ENCODE data around the gene STK10. TPM values are rescaled to one million over a fixed set of nuclear protein-coding genes. Genes with fewer than 3 reads are reported as not detected.

STK10 gene
- total and polyA plus RNA-seq, 4 donors: 2.8 to 21.7 (median 7.7) TPM

DNA sequence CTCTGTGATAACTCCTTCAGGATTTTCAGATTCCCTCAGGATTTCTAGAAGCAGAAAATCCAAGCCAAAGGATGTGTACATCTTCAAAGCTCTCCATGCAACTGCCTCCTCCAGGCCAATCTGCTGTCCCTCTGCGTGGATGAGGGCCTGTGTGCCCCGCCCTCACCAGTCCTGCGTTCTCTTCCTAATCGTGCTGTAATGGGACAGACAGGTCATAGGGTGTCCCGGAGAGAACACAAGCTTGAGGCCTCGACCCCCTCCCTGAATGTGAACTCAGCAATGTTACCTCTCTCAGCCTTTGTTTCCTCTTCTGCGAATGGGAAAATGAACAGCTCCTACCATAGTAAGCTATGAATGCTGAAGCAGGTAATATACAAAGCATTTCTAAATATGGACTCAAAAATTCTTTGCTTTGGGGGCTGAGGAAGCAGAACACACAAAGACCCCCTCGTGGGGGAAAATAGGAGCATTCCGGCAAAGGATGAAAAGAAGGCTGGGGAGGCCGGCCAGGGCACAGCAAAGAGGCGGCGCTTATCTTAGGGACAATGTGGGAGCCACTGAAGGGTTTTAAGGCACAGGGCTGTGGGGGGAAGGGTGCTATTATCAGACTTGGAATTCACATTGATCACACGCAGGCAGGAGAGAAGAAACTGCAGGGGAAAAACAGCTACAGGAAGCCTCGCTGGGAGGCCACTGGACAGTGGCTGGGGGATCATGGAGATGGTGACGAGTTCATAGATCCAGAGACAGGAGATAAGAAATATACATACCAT is 124.4 kb downstream of the STK10 start:
- WGBS: 86% methylated on average over 15 of the region's 15 CpGs
- H3K36me3 ChIP-seq (ENCODE audit: control insufficient read depth in 4 of 4, insufficient read depth in 3 of 4, low read depth in 1 of 4, low read length in 3 of 4): peaks cover 0 to 9% (median 6%) of the 10 kb centered on the region in 4 donors
- H3K9me3 ChIP-seq (ENCODE audit: control insufficient read depth in 4 of 4, low read length in 3 of 4): no peaks in the 10 kb centered on the region
- TF ChIP-seq, protein P1, sequence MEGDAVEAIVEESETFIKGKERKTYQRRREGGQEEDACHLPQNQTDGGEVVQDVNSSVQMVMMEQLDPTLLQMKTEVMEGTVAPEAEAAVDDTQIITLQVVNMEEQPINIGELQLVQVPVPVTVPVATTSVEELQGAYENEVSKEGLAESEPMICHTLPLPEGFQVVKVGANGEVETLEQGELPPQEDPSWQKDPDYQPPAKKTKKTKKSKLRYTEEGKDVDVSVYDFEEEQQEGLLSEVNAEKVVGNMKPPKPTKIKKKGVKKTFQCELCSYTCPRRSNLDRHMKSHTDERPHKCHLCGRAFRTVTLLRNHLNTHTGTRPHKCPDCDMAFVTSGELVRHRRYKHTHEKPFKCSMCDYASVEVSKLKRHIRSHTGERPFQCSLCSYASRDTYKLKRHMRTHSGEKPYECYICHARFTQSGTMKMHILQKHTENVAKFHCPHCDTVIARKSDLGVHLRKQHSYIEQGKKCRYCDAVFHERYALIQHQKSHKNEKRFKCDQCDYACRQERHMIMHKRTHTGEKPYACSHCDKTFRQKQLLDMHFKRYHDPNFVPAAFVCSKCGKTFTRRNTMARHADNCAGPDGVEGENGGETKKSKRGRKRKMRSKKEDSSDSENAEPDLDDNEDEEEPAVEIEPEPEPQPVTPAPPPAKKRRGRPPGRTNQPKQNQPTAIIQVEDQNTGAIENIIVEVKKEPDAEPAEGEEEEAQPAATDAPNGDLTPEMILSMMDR (IDR thresholded peaks at IDR 0.05; ENCODE audit: low read depth, low read length, missing input control): no peak
- TF ChIP-seq, protein P2, sequence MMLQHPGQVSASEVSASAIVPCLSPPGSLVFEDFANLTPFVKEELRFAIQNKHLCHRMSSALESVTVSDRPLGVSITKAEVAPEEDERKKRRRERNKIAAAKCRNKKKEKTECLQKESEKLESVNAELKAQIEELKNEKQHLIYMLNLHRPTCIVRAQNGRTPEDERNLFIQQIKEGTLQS (IDR thresholded peaks at IDR 0.05): no peak
- TF ChIP-seq FOXA1 (IDR thresholded peaks at IDR 0.05) (no peak), SP1 (IDR thresholded peaks at IDR 0.05) (no peak), RAD21 (IDR thresholded peaks at IDR 0.05) (no peak), HNF4A (conservative IDR thresholded peaks at IDR 0.05) (no peak), EGR1 (IDR thresholded peaks at IDR 0.05; ENCODE audit: low read depth in 2 of 2) (no peak)
- TF ChIP-seq, protein P3, sequence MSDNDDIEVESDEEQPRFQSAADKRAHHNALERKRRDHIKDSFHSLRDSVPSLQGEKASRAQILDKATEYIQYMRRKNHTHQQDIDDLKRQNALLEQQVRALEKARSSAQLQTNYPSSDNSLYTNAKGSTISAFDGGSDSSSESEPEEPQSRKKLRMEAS (IDR thresholded peaks at IDR 0.05): no peak
- no peak for DNase-seq (ENCODE audit: low spot score)
- no peaks in the 10 kb centered on the region for H3K4me1 ChIP-seq (ENCODE audit: control insufficient read depth in 4 of 4, insufficient read depth in 4 of 4, low read length in 3 of 4)
- H3K4me3 ChIP-seq (ENCODE audit: low read depth in 1 of 3, low read length in 3 of 3): no peak overlapping the region
- H3K9ac ChIP-seq (ENCODE audit: low read depth in 1 of 2, low read length in 2 of 2): no peak overlapping the region
- no peak overlapping the region for H3K27ac ChIP-seq (ENCODE audit: low read depth in 1 of 2, low read length in 2 of 2)
- H3K27me3 ChIP-seq (ENCODE audit: control insufficient read depth in 4 of 4, insufficient read depth in 4 of 4, low read length in 3 of 4): no peaks in the 10 kb centered on the region

DNA sequence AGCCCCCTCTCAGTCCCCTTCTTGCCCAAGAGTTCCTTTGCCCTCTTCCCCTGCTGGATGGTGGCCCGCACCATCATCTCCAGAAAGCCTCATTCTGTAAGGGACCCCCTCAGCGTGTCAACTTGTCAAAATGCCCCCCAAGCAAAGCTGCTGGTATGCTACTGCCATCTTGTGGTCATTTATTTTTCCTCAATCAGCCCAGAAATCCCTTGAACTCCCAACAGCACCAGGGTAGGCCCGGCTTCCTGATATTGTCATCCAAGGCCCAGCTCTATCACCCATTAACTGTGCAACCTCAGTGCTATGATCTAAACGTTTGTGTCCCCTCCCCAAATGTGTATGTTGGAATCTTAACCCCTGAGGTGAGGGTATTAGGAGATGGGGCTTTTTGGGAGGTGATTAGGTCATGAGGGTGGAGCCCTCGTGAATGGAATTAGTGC is 128.3 kb downstream of the STK10 start:
- Histone ChIP-seq H3K4me3 (ENCODE audit: low read depth in 1 of 3, low read length in 3 of 3) (no peak overlapping the region), H3K9me3 (ENCODE audit: control insufficient read depth in 4 of 4, low read length in 3 of 4) (no peaks in the 10 kb centered on the region), H3K27me3 (ENCODE audit: control insufficient read depth in 4 of 4, insufficient read depth in 4 of 4, low read length in 3 of 4) (no peaks in the 10 kb centered on the region), H3K9ac (ENCODE audit: low read depth in 1 of 2, low read length in 2 of 2) (no peak overlapping the region), H3K4me1 (ENCODE audit: control insufficient read depth in 4 of 4, insufficient read depth in 4 of 4, low read length in 3 of 4) (no peaks in the 10 kb centered on the region), H3K27ac (ENCODE audit: low read depth in 1 of 2, low read length in 2 of 2) (no peak overlapping the region), H3K36me3 (ENCODE audit: control insufficient read depth in 4 of 4, insufficient read depth in 3 of 4, low read depth in 1 of 4, low read length in 3 of 4) (peaks cover 2 to 9% (median 6%) of the 10 kb centered on the region in 4 donors)
- whole genome bisulfite sequencing: 72% methylated on average over 5 of the region's 5 CpGs
- TF ChIP-seq RAD21 (IDR thresholded peaks at IDR 0.05) (peak; percentile 76 to 80), HNF4G (IDR thresholded peaks at IDR 0.05) (no peak), RXRA (IDR thresholded peaks at IDR 0.05) (no peak), YY1 (IDR thresholded peaks at IDR 0.05) (no peak), HNF4A (conservative IDR thresholded peaks at IDR 0.05) (no peak), EGR1 (IDR thresholded peaks at IDR 0.05; ENCODE audit: low read depth in 2 of 2) (no peak)
- TF ChIP-seq, protein P4, sequence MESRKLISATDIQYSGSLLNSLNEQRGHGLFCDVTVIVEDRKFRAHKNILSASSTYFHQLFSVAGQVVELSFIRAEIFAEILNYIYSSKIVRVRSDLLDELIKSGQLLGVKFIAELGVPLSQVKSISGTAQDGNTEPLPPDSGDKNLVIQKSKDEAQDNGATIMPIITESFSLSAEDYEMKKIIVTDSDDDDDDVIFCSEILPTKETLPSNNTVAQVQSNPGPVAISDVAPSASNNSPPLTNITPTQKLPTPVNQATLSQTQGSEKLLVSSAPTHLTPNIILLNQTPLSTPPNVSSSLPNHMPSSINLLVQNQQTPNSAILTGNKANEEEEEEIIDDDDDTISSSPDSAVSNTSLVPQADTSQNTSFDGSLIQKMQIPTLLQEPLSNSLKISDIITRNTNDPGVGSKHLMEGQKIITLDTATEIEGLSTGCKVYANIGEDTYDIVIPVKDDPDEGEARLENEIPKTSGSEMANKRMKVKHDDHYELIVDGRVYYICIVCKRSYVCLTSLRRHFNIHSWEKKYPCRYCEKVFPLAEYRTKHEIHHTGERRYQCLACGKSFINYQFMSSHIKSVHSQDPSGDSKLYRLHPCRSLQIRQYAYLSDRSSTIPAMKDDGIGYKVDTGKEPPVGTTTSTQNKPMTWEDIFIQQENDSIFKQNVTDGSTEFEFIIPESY (IDR thresholded peaks at IDR 0.05): no peak
- TF ChIP-seq, protein P2 (IDR thresholded peaks at IDR 0.05): no peak
- TF ChIP-seq, protein P5, sequence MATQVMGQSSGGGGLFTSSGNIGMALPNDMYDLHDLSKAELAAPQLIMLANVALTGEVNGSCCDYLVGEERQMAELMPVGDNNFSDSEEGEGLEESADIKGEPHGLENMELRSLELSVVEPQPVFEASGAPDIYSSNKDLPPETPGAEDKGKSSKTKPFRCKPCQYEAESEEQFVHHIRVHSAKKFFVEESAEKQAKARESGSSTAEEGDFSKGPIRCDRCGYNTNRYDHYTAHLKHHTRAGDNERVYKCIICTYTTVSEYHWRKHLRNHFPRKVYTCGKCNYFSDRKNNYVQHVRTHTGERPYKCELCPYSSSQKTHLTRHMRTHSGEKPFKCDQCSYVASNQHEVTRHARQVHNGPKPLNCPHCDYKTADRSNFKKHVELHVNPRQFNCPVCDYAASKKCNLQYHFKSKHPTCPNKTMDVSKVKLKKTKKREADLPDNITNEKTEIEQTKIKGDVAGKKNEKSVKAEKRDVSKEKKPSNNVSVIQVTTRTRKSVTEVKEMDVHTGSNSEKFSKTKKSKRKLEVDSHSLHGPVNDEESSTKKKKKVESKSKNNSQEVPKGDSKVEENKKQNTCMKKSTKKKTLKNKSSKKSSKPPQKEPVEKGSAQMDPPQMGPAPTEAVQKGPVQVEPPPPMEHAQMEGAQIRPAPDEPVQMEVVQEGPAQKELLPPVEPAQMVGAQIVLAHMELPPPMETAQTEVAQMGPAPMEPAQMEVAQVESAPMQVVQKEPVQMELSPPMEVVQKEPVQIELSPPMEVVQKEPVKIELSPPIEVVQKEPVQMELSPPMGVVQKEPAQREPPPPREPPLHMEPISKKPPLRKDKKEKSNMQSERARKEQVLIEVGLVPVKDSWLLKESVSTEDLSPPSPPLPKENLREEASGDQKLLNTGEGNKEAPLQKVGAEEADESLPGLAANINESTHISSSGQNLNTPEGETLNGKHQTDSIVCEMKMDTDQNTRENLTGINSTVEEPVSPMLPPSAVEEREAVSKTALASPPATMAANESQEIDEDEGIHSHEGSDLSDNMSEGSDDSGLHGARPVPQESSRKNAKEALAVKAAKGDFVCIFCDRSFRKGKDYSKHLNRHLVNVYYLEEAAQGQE (IDR thresholded peaks at IDR 0.05): no peak
- TF ChIP-seq, protein P3 (IDR thresholded peaks at IDR 0.05): no peak
- TF ChIP-seq, protein P1 (IDR thresholded peaks at IDR 0.05; ENCODE audit: low read depth, low read length, missing input control): peak; percentile 52
- DNase-seq (ENCODE audit: low spot score): no peak
